GM12878 (cell line): ENCODE measurements around the gene CCDC120. TPM values are rescaled to one million over a fixed set of nuclear protein-coding genes. Genes with fewer than 3 reads are reported as not detected.

Experiments
- BCLAF1 ChIP-seq: fragments of 450-650 bp; IDR thresholded peaks from 2 replicates; pipeline ENCODE4 v1.6.1; 2017; ENCODE audit warnings: antibody characterized with exemption, mild to moderate bottlenecking, moderate library complexity
- CHD2 ChIP-seq: IDR thresholded peaks from 2 replicates; pipeline ENCODE4 v1.6.1; 2011; ENCODE audit warnings: low read depth, low read length, improper control_type of control experiment, borderline replicate concordance
- E2F4 ChIP-seq: IDR thresholded peaks from 2 replicates; pipeline ENCODE4 v1.6.1; 2012; ENCODE audit warnings: low read depth, low read length, improper control_type of control experiment
- IRF4 ChIP-seq: IDR thresholded peaks from 2 replicates; pipeline ENCODE4 v1.6.1; 2011; ENCODE audit warnings: low read depth, low read length
- MLLT1 ChIP-seq: fragments of 450-650 bp; IDR thresholded peaks from 2 replicates; pipeline ENCODE4 v1.6.1; 2016; ENCODE audit warnings: mild to moderate bottlenecking
- MTA3 ChIP-seq: IDR thresholded peaks from 2 replicates; pipeline ENCODE4 v1.6.1; 2012; ENCODE audit warnings: low read length, inconsistent platforms, borderline replicate concordance
- NR2C2 ChIP-seq: IDR thresholded peaks from 2 replicates; pipeline ENCODE4 v1.6.1; 2011; ENCODE audit warnings: borderline replicate concordance, low read depth; ENCODE audit not compliant: control insufficient read depth, insufficient read length
- POU2F2 ChIP-seq: IDR thresholded peaks from 3 replicates; pipeline ENCODE4 v1.6.1; 2011; ENCODE audit warnings: low read depth, mild to moderate bottlenecking, low read length, borderline replicate concordance
- REST ChIP-seq: IDR thresholded peaks from 2 replicates; pipeline ENCODE4 v1.6.1; 2012; ENCODE audit warnings: mild to moderate bottlenecking, low read depth, low read length
- SIX5 ChIP-seq: IDR thresholded peaks from 2 replicates; pipeline ENCODE4 v1.6.1; 2011; ENCODE audit warnings: mild to moderate bottlenecking, low read depth, low read length, moderate library complexity; ENCODE audit not compliant: severe bottlenecking
- SREBF1 ChIP-seq: IDR thresholded peaks from 2 replicates; pipeline ENCODE4 v1.6.1; 2012; ENCODE audit warnings: mild to moderate bottlenecking, low read length
- TAF1 ChIP-seq: IDR thresholded peaks from 2 replicates; pipeline ENCODE4 v1.6.1; 2011; ENCODE audit warnings: mild to moderate bottlenecking, low read depth, low read length, borderline replicate concordance
- YBX1 ChIP-seq: fragments of 450-650 bp; IDR thresholded peaks from 2 replicates; pipeline ENCODE4 v1.6.1; 2016; ENCODE audit warnings: antibody characterized with exemption
- ZBTB33 ChIP-seq: fragments of 450-650 bp; IDR thresholded peaks from 2 replicates; pipeline ENCODE4 v1.6.1; 2017; ENCODE audit warnings: mild to moderate bottlenecking
- ZZZ3 ChIP-seq: IDR thresholded peaks from 2 replicates; pipeline ENCODE4 v1.6.1; 2011; ENCODE audit warnings: low read depth; ENCODE audit not compliant: control insufficient read depth, insufficient read length
- polyA plus RNA-seq, 11 experiments: library from polyadenylated mRNA; depleted of rRNA in 4 of 11; unstranded in 6 of 11; stranded (reverse) in 5 of 11; fragments of >200 nt; fragmentation: Nextera tagmentation in 4 of 11; fragmentation: Illumina TruSeq in 1 of 11; extraction: Ambion mirVana in 4 of 11; extraction: Trizol in 1 of 11; gene quantifications; 1 replicate in 1 of 11; 2 replicates in 10 of 11; pipeline versions ENCODE4 v1.2.1 to v1.2.3, GENCODE V29; 2011 to 2016; ENCODE audit warnings: inconsistent platforms in 2 of 11, missing spikeins in 2 of 11, low read depth in 1 of 11
- total RNA-seq, 4 experiments: library from RNA; depleted of rRNA in 3 of 4; stranded (reverse); fragments of >200 nt in 3 of 4; fragmentation: Illumina TruSeq in 1 of 4; extraction: Trizol in 1 of 4; gene quantifications; 2 replicates each; pipeline versions ENCODE4 v1.2.1 to v1.2.3, GENCODE V29; 2013 to 2021

The CCDC120 gene
- total and polyA plus RNA-seq, 10 of the 15 experiments (the other 5 are each of a cell fraction or from before 2014, with no cell fraction given) = 0.11 to 4.1 (median 0.76) TPM

- TF ChIP-seq NR2C2 (no peak), E2F4 (no peak), SIX5 (peak; percentile 90), SREBF1 (no peak), TAF1 (no peak), REST (no peak), MLLT1 (no peak), CHD2 (no peak), ZBTB33 (no peak), POU2F2 (no peak), IRF4 (no peak), YBX1 (no peak), ZZZ3 (no peak), MTA3 (no peak), BCLAF1 (no peak)
These were observed 15.1 kb downstream of the CCDC120 start, which contains the start of gene PRAF2 (continued) for GRCh38 chrX:49073601-49074575.
